SK-N-SH (cell line): ENCODE measurements around the gene SCGN. TPM values are rescaled to one million over a fixed set of nuclear protein-coding genes. Genes with fewer than 3 reads are reported as not detected.

Source experiments
- CTCF ChIA-PET: fragments of 300-600, 350-600 bp; formaldehyde crosslinking; extraction: SDS; loops from one replicate; lab custom pipeline; 2021; lab: Yijun Ruan, JAX
- POLR2A ChIA-PET: fragments of 350-600 bp; sonication (Branson Sonifier 250); formaldehyde crosslinking; extraction: SDS; loops from one replicate; lab custom pipeline; 2020; ENCODE audit warnings: antibody characterized with exemption, inconsistent platforms; lab: Yijun Ruan, JAX
- DNase-seq: peaks from one replicate; pipeline ENCODE4 v3.0.0; 2012
- H2AFZ ChIP-seq: fragments of 200-600 bp; sonication (generic); 2 replicates; pipeline ENCODE4 v1.8.1; 2016; ENCODE audit warnings: antibody characterized with exemption, mild to moderate bottlenecking, low read depth
- H3F3A ChIP-seq: fragments of 200-600 bp; sonication (generic); replicated peaks from 2 replicates; pipeline ENCODE3; 2016; ENCODE audit warnings: antibody characterized with exemption, mild to moderate bottlenecking; ENCODE audit not compliant: insufficient read depth
- H3K27ac ChIP-seq, 2 experiments: fragments of 200-500 bp in 1 of 2; fragments of 200-600 bp in 1 of 2; sonication (Bioruptor generic) in 1 of 2; sonication (generic), shearing (Covaris generic) in 1 of 2; 2 replicates each; pipeline versions ENCODE4 v1.5.1 to v1.6.1; 2014 to 2016; ENCODE audit warnings: low read depth in 2 of 2, inconsistent platforms in 1 of 2, low read length in 1 of 2, mild to moderate bottlenecking in 1 of 2, mixed read lengths in 1 of 2
- H3K27me3 ChIP-seq: fragments of 200-600 bp; sonication (generic), shearing (Covaris generic); 2 replicates; pipeline ENCODE4 v1.6.1; 2016; ENCODE audit warnings: mixed run types; ENCODE audit not compliant: insufficient read depth
- H3K36me3 ChIP-seq, 2 experiments: fragments of 200-500 bp in 1 of 2; fragments of 200-600 bp in 1 of 2; sonication (Bioruptor generic) in 1 of 2; sonication (generic) in 1 of 2; replicated peaks in 1 of 2; 2 replicates each; pipeline versions ENCODE3 to v1.5.1; 2014 to 2016; ENCODE audit warnings: low read length in 1 of 2, mild to moderate bottlenecking in 1 of 2; ENCODE audit not compliant: insufficient read depth in 2 of 2, control insufficient read depth in 1 of 2
- H3K4me1 ChIP-seq, 2 experiments: fragments of 200-500 bp in 1 of 2; fragments of 200-600 bp in 1 of 2; sonication (Bioruptor generic) in 1 of 2; sonication (generic), shearing (Covaris generic) in 1 of 2; 2 replicates each; pipeline versions ENCODE4 v1.5.1 to v1.6.1; 2014 to 2016; ENCODE audit warnings: low read depth in 1 of 2, low read length in 1 of 2, mixed run types in 1 of 2; ENCODE audit not compliant: insufficient read depth in 2 of 2, control insufficient read depth in 1 of 2
- H3K4me2 ChIP-seq: fragments of 200-600 bp; sonication (generic), shearing (Covaris generic); 2 replicates; pipeline ENCODE4 v1.6.1; 2017; ENCODE audit warnings: mixed run types
- H3K4me3 ChIP-seq, 2 experiments: fragments of 200-500 bp in 1 of 2; fragments of 200-600 bp in 1 of 2; sonication (Bioruptor generic) in 1 of 2; sonication (generic), shearing (Covaris generic) in 1 of 2; 2 replicates each; pipeline versions ENCODE4 v1.5.1 to v1.8.1; 2014 to 2016; ENCODE audit warnings: low read depth in 2 of 2, inconsistent platforms in 1 of 2, low read length in 1 of 2, mild to moderate bottlenecking in 1 of 2, mixed read lengths in 1 of 2, moderate library complexity in 1 of 2
- H3K79me2 ChIP-seq: fragments of 200-600 bp; sonication (generic); 2 replicates; pipeline ENCODE4 v1.8.1; 2017; ENCODE audit warnings: mild to moderate bottlenecking; ENCODE audit not compliant: insufficient read depth
- H3K9ac ChIP-seq: fragments of 200-600 bp; sonication (generic); 2 replicates; pipeline ENCODE4 v1.6.1; 2017; ENCODE audit warnings: mixed run types
- H3K9me2 ChIP-seq: fragments of 200-600 bp; sonication (generic); 2 replicates; pipeline ENCODE4 v1.6.1; 2017; ENCODE audit warnings: mixed run types
- H3K9me3 ChIP-seq: fragments of 200-600 bp; sonication (generic); 2 replicates; pipeline ENCODE4 v1.6.1; 2017; ENCODE audit warnings: mixed run types, mild to moderate bottlenecking, moderate library complexity
- H4K20me1 ChIP-seq: fragments of 200-600 bp; sonication (generic); 2 replicates; pipeline ENCODE4 v1.6.1; 2017; ENCODE audit warnings: mild to moderate bottlenecking, mixed run types; ENCODE audit not compliant: insufficient read depth
- CHD2 ChIP-seq: fragments of 150-350 bp; IDR thresholded peaks from 2 replicates; pipeline ENCODE4 v1.6.1; 2018; ENCODE audit warnings: low read length; ENCODE audit not compliant: partially characterized antibody
- ELF1 ChIP-seq: IDR thresholded peaks from 2 replicates; pipeline ENCODE4 v1.4.0; 2012
- EP300 ChIP-seq, 2 experiments: IDR thresholded peaks; 2 replicates each; pipeline versions ENCODE4 v1.4.0 to v1.6.1; 2012; ENCODE audit warnings: borderline replicate concordance in 1 of 2, low read depth in 1 of 2, low read length in 1 of 2
- FOXJ3 ChIP-seq: sonication (generic); formaldehyde crosslinking; IDR thresholded peaks from 2 replicates; pipeline ENCODE4 v1.5.1; 2020; ENCODE audit warnings: mild to moderate bottlenecking, missing genetic modification reagents
- GABPA ChIP-seq: IDR thresholded peaks from 2 replicates; pipeline ENCODE4 v1.4.0; 2012; ENCODE audit warnings: low read depth, mild to moderate bottlenecking
- JUND ChIP-seq: IDR thresholded peaks from 2 replicates; pipeline ENCODE4 v1.4.0; 2012
- NFIC ChIP-seq: IDR thresholded peaks from 2 replicates; pipeline ENCODE4 v1.4.0; 2012; ENCODE audit warnings: borderline replicate concordance
- NRF1 ChIP-seq: IDR thresholded peaks from 2 replicates; pipeline ENCODE4 v1.6.1; 2012; ENCODE audit warnings: low read depth, mild to moderate bottlenecking, low read length
- RFX5 ChIP-seq: IDR thresholded peaks from 2 replicates; pipeline ENCODE4 v1.6.1; 2012; ENCODE audit warnings: mild to moderate bottlenecking, improper control_type of control experiment, low read length
- RXRA ChIP-seq: IDR thresholded peaks from 2 replicates; pipeline ENCODE4 v1.4.0; 2012; ENCODE audit warnings: low read depth, mild to moderate bottlenecking, borderline replicate concordance
- SMC3 ChIP-seq: IDR thresholded peaks from 2 replicates; pipeline ENCODE4 v1.6.1; 2012; ENCODE audit warnings: low read depth, low read length, improper control_type of control experiment
- TCF12 ChIP-seq: IDR thresholded peaks from 2 replicates; pipeline ENCODE4 v1.4.0; 2012
- YY1 ChIP-seq: IDR thresholded peaks from 2 replicates; pipeline ENCODE4 v1.4.0; 2012; ENCODE audit warnings: low read depth, mild to moderate bottlenecking
- WGBS: methylation state at CpG from one replicate; pipeline ENCODE4 v1.1.6; 2017; ENCODE audit warnings: low lambda C conversion rate; 5-methylcytosine and 5-hydroxymethylcytosine counted together
- polyA plus RNA-seq, 3 experiments: library from polyadenylated mRNA; depleted of rRNA; stranded (reverse); fragments of >200 nt; gene quantifications; 2 replicates each; pipeline ENCODE4 v1.2.3, GENCODE V29; 2012
- TF ChIP-seq, protein P1 (sequence below): fragments of 200-600 bp; sonication (generic); IDR thresholded peaks from 2 replicates; pipeline ENCODE4 v1.6.1; 2017; ENCODE audit warnings: antibody characterized with exemption, mild to moderate bottlenecking, moderate library complexity
- TF ChIP-seq, protein P2 (sequence below): fragments of 150-350 bp; IDR thresholded peaks from 2 replicates; pipeline ENCODE4 v1.6.1; 2016; ENCODE audit warnings: mild to moderate bottlenecking, low read depth, low read length
- TF ChIP-seq, protein P3 (sequence below): IDR thresholded peaks from 2 replicates; pipeline ENCODE4 v1.4.0; 2012; ENCODE audit warnings: low read depth
- TF ChIP-seq, protein P4 (sequence below): IDR thresholded peaks from 2 replicates; pipeline ENCODE4 v1.4.0; 2012; ENCODE audit warnings: low read depth, borderline replicate concordance
- TF ChIP-seq, protein P5 (sequence below): fragments of 150-350 bp; IDR thresholded peaks from 2 replicates; pipeline ENCODE4 v1.6.1; 2017; ENCODE audit warnings: antibody characterized with exemption, low read length, low read depth, borderline replicate concordance
- TF ChIP-seq, protein P6 (sequence below): IDR thresholded peaks from 2 replicates; pipeline ENCODE4 v1.6.1; 2012; ENCODE audit warnings: mild to moderate bottlenecking, low read depth, low read length, moderate library complexity

SCGN gene
- polyA plus RNA-seq, 1 of the 3 experiments (the other 2 are of a cell fraction), result not detected

DNA sequence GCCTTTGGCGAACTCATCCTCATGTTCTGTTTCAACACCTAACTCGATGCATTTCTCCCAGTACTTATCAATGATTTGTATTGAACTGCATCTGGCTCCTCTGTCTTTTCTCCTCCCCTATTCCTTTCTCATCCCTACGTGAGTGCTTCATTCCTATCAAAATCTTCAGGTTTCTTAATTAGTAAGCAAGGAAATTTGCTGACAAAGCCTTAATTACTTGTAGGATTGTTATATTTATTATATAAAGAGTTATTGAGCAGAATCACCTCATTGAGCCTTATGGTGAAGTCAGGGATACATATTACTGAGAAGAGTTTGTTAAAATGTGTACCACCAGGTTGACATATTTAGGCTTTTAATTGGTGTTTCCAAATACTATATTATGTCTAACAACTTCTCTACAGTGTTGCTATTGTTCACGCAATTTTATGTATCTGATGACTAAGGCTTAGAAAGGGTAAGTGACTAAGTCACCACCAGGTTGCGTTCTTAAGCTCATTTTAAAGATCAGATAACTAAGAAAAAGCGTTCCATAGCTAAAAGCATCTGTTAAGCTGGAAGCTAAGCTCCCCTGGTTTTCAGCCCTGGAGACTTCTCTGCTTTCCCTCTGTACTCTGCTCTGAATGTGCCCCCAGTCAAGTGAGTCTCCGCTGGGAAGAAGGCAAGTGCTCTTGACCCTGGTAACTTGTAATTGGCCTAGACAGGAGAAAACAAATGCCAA, 18.9 kb downstream of the SCGN start:
- TF ChIP-seq, protein P1, sequence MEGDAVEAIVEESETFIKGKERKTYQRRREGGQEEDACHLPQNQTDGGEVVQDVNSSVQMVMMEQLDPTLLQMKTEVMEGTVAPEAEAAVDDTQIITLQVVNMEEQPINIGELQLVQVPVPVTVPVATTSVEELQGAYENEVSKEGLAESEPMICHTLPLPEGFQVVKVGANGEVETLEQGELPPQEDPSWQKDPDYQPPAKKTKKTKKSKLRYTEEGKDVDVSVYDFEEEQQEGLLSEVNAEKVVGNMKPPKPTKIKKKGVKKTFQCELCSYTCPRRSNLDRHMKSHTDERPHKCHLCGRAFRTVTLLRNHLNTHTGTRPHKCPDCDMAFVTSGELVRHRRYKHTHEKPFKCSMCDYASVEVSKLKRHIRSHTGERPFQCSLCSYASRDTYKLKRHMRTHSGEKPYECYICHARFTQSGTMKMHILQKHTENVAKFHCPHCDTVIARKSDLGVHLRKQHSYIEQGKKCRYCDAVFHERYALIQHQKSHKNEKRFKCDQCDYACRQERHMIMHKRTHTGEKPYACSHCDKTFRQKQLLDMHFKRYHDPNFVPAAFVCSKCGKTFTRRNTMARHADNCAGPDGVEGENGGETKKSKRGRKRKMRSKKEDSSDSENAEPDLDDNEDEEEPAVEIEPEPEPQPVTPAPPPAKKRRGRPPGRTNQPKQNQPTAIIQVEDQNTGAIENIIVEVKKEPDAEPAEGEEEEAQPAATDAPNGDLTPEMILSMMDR, result no peak
- no peak for TF ChIP-seq TCF12
- TF ChIP-seq FOXJ3 (CRISPR knock-in tag), result no peak
- TF ChIP-seq EP300 (IDR thresholded peaks at IDR 0.05; ENCODE audit: borderline replicate concordance in 1 of 2, low read depth in 1 of 2, low read length in 1 of 2), result no peak
- no peak for TF ChIP-seq GABPA
- TF ChIP-seq ELF1, result no peak
- TF ChIP-seq CHD2, result no peak
- no peak for TF ChIP-seq NFIC
- TF ChIP-seq NRF1, result no peak
- no peak for TF ChIP-seq RXRA
- TF ChIP-seq, protein P2, sequence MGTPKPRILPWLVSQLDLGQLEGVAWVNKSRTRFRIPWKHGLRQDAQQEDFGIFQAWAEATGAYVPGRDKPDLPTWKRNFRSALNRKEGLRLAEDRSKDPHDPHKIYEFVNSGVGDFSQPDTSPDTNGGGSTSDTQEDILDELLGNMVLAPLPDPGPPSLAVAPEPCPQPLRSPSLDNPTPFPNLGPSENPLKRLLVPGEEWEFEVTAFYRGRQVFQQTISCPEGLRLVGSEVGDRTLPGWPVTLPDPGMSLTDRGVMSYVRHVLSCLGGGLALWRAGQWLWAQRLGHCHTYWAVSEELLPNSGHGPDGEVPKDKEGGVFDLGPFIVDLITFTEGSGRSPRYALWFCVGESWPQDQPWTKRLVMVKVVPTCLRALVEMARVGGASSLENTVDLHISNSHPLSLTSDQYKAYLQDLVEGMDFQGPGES, result no peak
- TF ChIP-seq, protein P3, sequence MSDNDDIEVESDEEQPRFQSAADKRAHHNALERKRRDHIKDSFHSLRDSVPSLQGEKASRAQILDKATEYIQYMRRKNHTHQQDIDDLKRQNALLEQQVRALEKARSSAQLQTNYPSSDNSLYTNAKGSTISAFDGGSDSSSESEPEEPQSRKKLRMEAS, result no peak
- TF ChIP-seq JUND, result no peak
- TF ChIP-seq YY1, result no peak
- TF ChIP-seq, protein P4, sequence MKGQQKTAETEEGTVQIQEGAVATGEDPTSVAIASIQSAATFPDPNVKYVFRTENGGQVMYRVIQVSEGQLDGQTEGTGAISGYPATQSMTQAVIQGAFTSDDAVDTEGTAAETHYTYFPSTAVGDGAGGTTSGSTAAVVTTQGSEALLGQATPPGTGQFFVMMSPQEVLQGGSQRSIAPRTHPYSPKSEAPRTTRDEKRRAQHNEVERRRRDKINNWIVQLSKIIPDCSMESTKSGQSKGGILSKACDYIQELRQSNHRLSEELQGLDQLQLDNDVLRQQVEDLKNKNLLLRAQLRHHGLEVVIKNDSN, result no peak
- TF ChIP-seq SMC3, result no peak
- TF ChIP-seq RFX5, result no peak
- TF ChIP-seq, protein P5, sequence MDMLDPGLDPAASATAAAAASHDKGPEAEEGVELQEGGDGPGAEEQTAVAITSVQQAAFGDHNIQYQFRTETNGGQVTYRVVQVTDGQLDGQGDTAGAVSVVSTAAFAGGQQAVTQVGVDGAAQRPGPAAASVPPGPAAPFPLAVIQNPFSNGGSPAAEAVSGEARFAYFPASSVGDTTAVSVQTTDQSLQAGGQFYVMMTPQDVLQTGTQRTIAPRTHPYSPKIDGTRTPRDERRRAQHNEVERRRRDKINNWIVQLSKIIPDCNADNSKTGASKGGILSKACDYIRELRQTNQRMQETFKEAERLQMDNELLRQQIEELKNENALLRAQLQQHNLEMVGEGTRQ, result no peak
- TF ChIP-seq, protein P6, sequence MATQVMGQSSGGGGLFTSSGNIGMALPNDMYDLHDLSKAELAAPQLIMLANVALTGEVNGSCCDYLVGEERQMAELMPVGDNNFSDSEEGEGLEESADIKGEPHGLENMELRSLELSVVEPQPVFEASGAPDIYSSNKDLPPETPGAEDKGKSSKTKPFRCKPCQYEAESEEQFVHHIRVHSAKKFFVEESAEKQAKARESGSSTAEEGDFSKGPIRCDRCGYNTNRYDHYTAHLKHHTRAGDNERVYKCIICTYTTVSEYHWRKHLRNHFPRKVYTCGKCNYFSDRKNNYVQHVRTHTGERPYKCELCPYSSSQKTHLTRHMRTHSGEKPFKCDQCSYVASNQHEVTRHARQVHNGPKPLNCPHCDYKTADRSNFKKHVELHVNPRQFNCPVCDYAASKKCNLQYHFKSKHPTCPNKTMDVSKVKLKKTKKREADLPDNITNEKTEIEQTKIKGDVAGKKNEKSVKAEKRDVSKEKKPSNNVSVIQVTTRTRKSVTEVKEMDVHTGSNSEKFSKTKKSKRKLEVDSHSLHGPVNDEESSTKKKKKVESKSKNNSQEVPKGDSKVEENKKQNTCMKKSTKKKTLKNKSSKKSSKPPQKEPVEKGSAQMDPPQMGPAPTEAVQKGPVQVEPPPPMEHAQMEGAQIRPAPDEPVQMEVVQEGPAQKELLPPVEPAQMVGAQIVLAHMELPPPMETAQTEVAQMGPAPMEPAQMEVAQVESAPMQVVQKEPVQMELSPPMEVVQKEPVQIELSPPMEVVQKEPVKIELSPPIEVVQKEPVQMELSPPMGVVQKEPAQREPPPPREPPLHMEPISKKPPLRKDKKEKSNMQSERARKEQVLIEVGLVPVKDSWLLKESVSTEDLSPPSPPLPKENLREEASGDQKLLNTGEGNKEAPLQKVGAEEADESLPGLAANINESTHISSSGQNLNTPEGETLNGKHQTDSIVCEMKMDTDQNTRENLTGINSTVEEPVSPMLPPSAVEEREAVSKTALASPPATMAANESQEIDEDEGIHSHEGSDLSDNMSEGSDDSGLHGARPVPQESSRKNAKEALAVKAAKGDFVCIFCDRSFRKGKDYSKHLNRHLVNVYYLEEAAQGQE, result no peak
- TF ChIP-seq, all 33 proteins: peak for 0
- no peak overlapping the region for H3K4me2 ChIP-seq
- peaks cover 0 to 5% of the 10 kb centered on the region in 2 experiments; a peak in 1 of 4 replicates for H3K4me1 ChIP-seq
- ChIA-PET CTCF (interaction anchor here (0.7 to 1.2 kb wide), 4 partner anchors 9 to 839 kb away, joined by 3 to 4 read pairs (median 3); no protein-coding TSS in a partner anchor), POLR2A (interaction anchor here (0.9 kb wide), 1 partner anchor 16 kb away, joined by 3 read pairs; no protein-coding TSS in a partner anchor)
- no peak for DNase-seq
- H2AFZ ChIP-seq, result no peak overlapping the region
- H3K9ac ChIP-seq, result no peak overlapping the region
- H3K27me3 ChIP-seq, result no peaks in the 10 kb centered on the region
- H3K27ac ChIP-seq, result no peak overlapping the region
- no peaks in the 10 kb centered on the region for H3K9me3 ChIP-seq
- WGBS, result 45% methylated on average over 7 of the region's 7 CpGs
- H3K79me2 ChIP-seq, result no peaks in the 10 kb centered on the region
- H4K20me1 ChIP-seq, result no peaks in the 10 kb centered on the region
- H3K4me3 ChIP-seq, result no peak overlapping the region
- no peaks in the 10 kb centered on the region for H3K36me3 ChIP-seq
- no peaks in the 10 kb centered on the region for H3F3A ChIP-seq
- H3K9me2 ChIP-seq, result no peaks in the 10 kb centered on the region
